Iris pigment epithelial cell (primary cell): ENCODE results near the gene MCCD1.

Experiments used
- DNase-seq: peaks from one replicate; pipeline ENCODE4 v3.0.0-alpha.2; 2011; ENCODE audit warnings: low read depth

MCCD1 gene

GRCh38 chr6:31543639-31544038, 14.9 kb downstream of the MCCD1 start:
- no peak for DNase-seq

GRCh38 chr6:31544676-31545075, 15.9 kb downstream of the MCCD1 start:
- no peak for DNase-seq

- DNase-seq, result no peak
Measured at GRCh38 chr6:31545291-31545690, 16.5 kb downstream of the MCCD1 start.

- peak; percentile 91 for DNase-seq
Measured at GRCh38 chr6:31546339-31546957, 17.7 kb downstream of the MCCD1 start, which contains the start of gene ATP6V1G2. Gene ATP6V1G2 (minus strand): TSS chr6:31546608. CDS start chr6:31546559, 49 bp downstream.

- DNase-seq, result peak; percentile 97
Measured at GRCh38 chr6:31546958-31547726, 18.4 kb downstream of the MCCD1 start, which contains the start of gene NFKBIL1. Gene NFKBIL1 (plus strand): TSS chr6:31547608. CDS start chr6:31547695, 87 bp downstream.

GRCh38 chr6:31547727-31548543, 19.2 kb downstream of the MCCD1 start:
- DNase-seq, result no peak

GRCh38 chr6:31548544-31548873, 19.7 kb downstream of the MCCD1 start:
- DNase-seq, result no peak

- DNase-seq, result peak; percentile 56
Measured at GRCh38 chr6:31551371-31551770, 22.6 kb downstream of the MCCD1 start.

GRCh38 chr6:31556307-31556706, 27.5 kb downstream of the MCCD1 start:
- DNase-seq, result no peak

GRCh38 chr6:31557443-31558317, 28.9 kb downstream of the MCCD1 start:
- no peak for DNase-seq

GRCh38 chr6:31558318-31558625, 29.5 kb downstream of the MCCD1 start:
- DNase-seq, result no peak

- peak; percentile 26 for DNase-seq
Measured at GRCh38 chr6:31558631-31559500, 30.1 kb downstream of the MCCD1 start.

GRCh38 chr6:31559606-31559957, 30.8 kb downstream of the MCCD1 start:
- no peak for DNase-seq

- peak; percentile 52 for DNase-seq
Measured at GRCh38 chr6:31559958-31560696, 31.4 kb downstream of the MCCD1 start.

- DNase-seq, result no peak
Measured at GRCh38 chr6:31560697-31561058, 31.9 kb downstream of the MCCD1 start.

GRCh38 chr6:31567531-31568370, 39.0 kb downstream of the MCCD1 start:
- DNase-seq, result no peak

- no peak for DNase-seq
Measured at GRCh38 chr6:31568537-31568961, 39.8 kb downstream of the MCCD1 start.

GRCh38 chr6:31569861-31570536, 41.2 kb downstream of the MCCD1 start:
- DNase-seq, result no peak
